Activated naive CD8-positive, alpha-beta T cell (primary cell): Measurements from ENCODE around the gene RBBP7.

Experiments
- H3K27ac Mint-ChIP-seq: one replicate; pipeline ENCODE4 v1.8.0; 2021; ENCODE audit warnings: mixed read lengths
- H3K27me3 Mint-ChIP-seq: one replicate; pipeline ENCODE4 v1.8.0; 2021; ENCODE audit warnings: mixed read lengths
- H3K36me3 Mint-ChIP-seq: one replicate; pipeline ENCODE4 v1.8.0; 2021; ENCODE audit warnings: mixed read lengths
- H3K4me1 Mint-ChIP-seq: one replicate; pipeline ENCODE4 v1.8.0; 2021; ENCODE audit warnings: low read depth, mixed read lengths
- H3K4me3 Mint-ChIP-seq: one replicate; pipeline ENCODE4 v1.8.0; 2021; ENCODE audit warnings: mild to moderate bottlenecking, mixed read lengths
- H3K9me3 Mint-ChIP-seq: one replicate; pipeline ENCODE4 v1.8.0; 2021; ENCODE audit warnings: low read depth, mixed read lengths

RBBP7 gene

GRCh38 chrX:16870095-16870861 lies at the start of gene RBBP7:
RBBP7 (minus strand) TSS chrX:16870362; CDS start chrX:16870053, 309 bp downstream.
- no peaks in the 10 kb centered on the region for H3K36me3 Mint-ChIP-seq
- H3K27ac Mint-ChIP-seq, result peak within 1 kb of the TSS; percentile 96
- no peaks in the 10 kb centered on the region for H3K27me3 Mint-ChIP-seq
- H3K9me3 Mint-ChIP-seq, result no peaks in the 10 kb centered on the region
- peaks cover 34% of the 10 kb centered on the region for H3K4me1 Mint-ChIP-seq
- H3K4me3 Mint-ChIP-seq, result peak within 1 kb of the TSS; percentile 98

- no peaks in the 10 kb centered on the region for H3K4me1 Mint-ChIP-seq
- H3K27ac Mint-ChIP-seq, result no peak overlapping the region
- H3K36me3 Mint-ChIP-seq, result no peaks in the 10 kb centered on the region
- no peak overlapping the region for H3K4me3 Mint-ChIP-seq
- no peaks in the 10 kb centered on the region for H3K9me3 Mint-ChIP-seq
- no peaks in the 10 kb centered on the region for H3K27me3 Mint-ChIP-seq
These were observed 48.8 kb upstream of the RBBP7 start for GRCh38 chrX:16918979-16919378.

- H3K27me3 Mint-ChIP-seq, result no peaks in the 10 kb centered on the region
- no peaks in the 10 kb centered on the region for H3K36me3 Mint-ChIP-seq
- no peak overlapping the region for H3K4me3 Mint-ChIP-seq
- H3K4me1 Mint-ChIP-seq, result no peaks in the 10 kb centered on the region
- no peak overlapping the region for H3K27ac Mint-ChIP-seq
- no peaks in the 10 kb centered on the region for H3K9me3 Mint-ChIP-seq
These were observed 47.0 kb upstream of the RBBP7 start for GRCh38 chrX:16917120-16917519.

GRCh38 chrX:16916561-16916960 lies 46.4 kb upstream of the RBBP7 start:
- no peaks in the 10 kb centered on the region for H3K27me3 Mint-ChIP-seq
- H3K27ac Mint-ChIP-seq, result no peak overlapping the region
- H3K4me3 Mint-ChIP-seq, result no peak overlapping the region
- H3K9me3 Mint-ChIP-seq, result no peaks in the 10 kb centered on the region
- H3K36me3 Mint-ChIP-seq, result no peaks in the 10 kb centered on the region
- H3K4me1 Mint-ChIP-seq, result no peaks in the 10 kb centered on the region

- H3K27me3 Mint-ChIP-seq, result no peaks in the 10 kb centered on the region
- no peaks in the 10 kb centered on the region for H3K9me3 Mint-ChIP-seq
- H3K4me1 Mint-ChIP-seq, result no peaks in the 10 kb centered on the region
- no peak overlapping the region for H3K27ac Mint-ChIP-seq
- no peaks in the 10 kb centered on the region for H3K36me3 Mint-ChIP-seq
- no peak overlapping the region for H3K4me3 Mint-ChIP-seq
These were observed 43.9 kb upstream of the RBBP7 start for GRCh38 chrX:16914058-16914457.

GRCh38 chrX:16910376-16910775 lies 40.2 kb upstream of the RBBP7 start:
- no peak overlapping the region for H3K4me3 Mint-ChIP-seq

GRCh38 chrX:16903274-16904022 lies 33.3 kb upstream of the RBBP7 start:
- H3K4me3 Mint-ChIP-seq, result no peak overlapping the region
- no peaks in the 10 kb centered on the region for H3K9me3 Mint-ChIP-seq
- H3K4me1 Mint-ChIP-seq, result no peaks in the 10 kb centered on the region
- H3K27me3 Mint-ChIP-seq, result peaks cover 4% of the 10 kb centered on the region
- H3K36me3 Mint-ChIP-seq, result peaks cover 4% of the 10 kb centered on the region
- H3K27ac Mint-ChIP-seq, result no peak overlapping the region

More at GRCh38 chrX:16910376-16910775, 40.2 kb upstream of the RBBP7 start:
- H3K4me1 Mint-ChIP-seq, result no peaks in the 10 kb centered on the region
- H3K27me3 Mint-ChIP-seq, result no peaks in the 10 kb centered on the region
- no peaks in the 10 kb centered on the region for H3K9me3 Mint-ChIP-seq
- no peak overlapping the region for H3K27ac Mint-ChIP-seq
- no peaks in the 10 kb centered on the region for H3K36me3 Mint-ChIP-seq

GRCh38 chrX:16897445-16897844 lies 27.3 kb upstream of the RBBP7 start:
- H3K4me1 Mint-ChIP-seq, result peaks cover 5% of the 10 kb centered on the region
- no peaks in the 10 kb centered on the region for H3K9me3 Mint-ChIP-seq
- no peaks in the 10 kb centered on the region for H3K27me3 Mint-ChIP-seq
- no peak overlapping the region for H3K4me3 Mint-ChIP-seq
- H3K36me3 Mint-ChIP-seq, result no peaks in the 10 kb centered on the region
- no peak overlapping the region for H3K27ac Mint-ChIP-seq

GRCh38 chrX:16892504-16893362 lies 22.6 kb upstream of the RBBP7 start:
- Mint-ChIP-seq H3K27ac (no peak overlapping the region), H3K4me1 (peaks cover 18% of the 10 kb centered on the region), H3K4me3 (no peak overlapping the region), H3K27me3 (no peaks in the 10 kb centered on the region), H3K36me3 (no peaks in the 10 kb centered on the region), H3K9me3 (no peaks in the 10 kb centered on the region)

- no peak overlapping the region for H3K27ac Mint-ChIP-seq
- H3K4me3 Mint-ChIP-seq, result no peak overlapping the region
- H3K27me3 Mint-ChIP-seq, result no peaks in the 10 kb centered on the region
- no peaks in the 10 kb centered on the region for H3K36me3 Mint-ChIP-seq
- peaks cover 22% of the 10 kb centered on the region for H3K4me1 Mint-ChIP-seq
- H3K9me3 Mint-ChIP-seq, result no peaks in the 10 kb centered on the region
These were observed 15.5 kb upstream of the RBBP7 start for GRCh38 chrX:16885628-16886027.

GRCh38 chrX:16883487-16883804 lies 13.3 kb upstream of the RBBP7 start:
- no peaks in the 10 kb centered on the region for H3K27me3 Mint-ChIP-seq
- H3K4me1 Mint-ChIP-seq, result peaks cover 11% of the 10 kb centered on the region
- no peak overlapping the region for H3K27ac Mint-ChIP-seq
- no peaks in the 10 kb centered on the region for H3K9me3 Mint-ChIP-seq
- no peaks in the 10 kb centered on the region for H3K36me3 Mint-ChIP-seq
- no peak overlapping the region for H3K4me3 Mint-ChIP-seq

GRCh38 chrX:16882702-16883486 lies 12.7 kb upstream of the RBBP7 start:
- no peaks in the 10 kb centered on the region for H3K27me3 Mint-ChIP-seq
- peak overlapping the region; percentile 61 for H3K27ac Mint-ChIP-seq
- peaks cover 9% of the 10 kb centered on the region for H3K4me1 Mint-ChIP-seq

GRCh38 chrX:16882169-16882568 lies 12.0 kb upstream of the RBBP7 start:
- Mint-ChIP-seq H3K4me3 (peak overlapping the region; percentile 83), H3K4me1 (peaks cover 9% of the 10 kb centered on the region), H3K27ac (peak overlapping the region; percentile 16), H3K27me3 (no peaks in the 10 kb centered on the region), H3K36me3 (no peaks in the 10 kb centered on the region), H3K9me3 (no peaks in the 10 kb centered on the region)

More at GRCh38 chrX:16882702-16883486, 12.7 kb upstream of the RBBP7 start:
- Mint-ChIP-seq H3K9me3 (no peaks in the 10 kb centered on the region), H3K4me3 (peak overlapping the region; percentile 83), H3K36me3 (no peaks in the 10 kb centered on the region)

GRCh38 chrX:16876696-16877095 lies 6.5 kb upstream of the RBBP7 start:
- H3K27ac Mint-ChIP-seq, result no peak overlapping the region
- no peaks in the 10 kb centered on the region for H3K36me3 Mint-ChIP-seq
- H3K4me1 Mint-ChIP-seq, result no peaks in the 10 kb centered on the region
- H3K27me3 Mint-ChIP-seq, result no peaks in the 10 kb centered on the region
- no peaks in the 10 kb centered on the region for H3K9me3 Mint-ChIP-seq
- no peak overlapping the region for H3K4me3 Mint-ChIP-seq
